GM10248 (cell line): Measurements from ENCODE around the gene PHACTR1.
"Not testable (repeated sequence)": the region's sequence is repeated elsewhere in the genome, so short reads cannot be mapped to it uniquely, and the experiment has no call there.

Source experiments
- CTCF ChIA-PET: fragments of 300-600 bp; sonication (Branson Sonifier 250); formaldehyde crosslinking; extraction: SDS; loops from one replicate; lab custom pipeline; 2021; ENCODE audit warnings: antibody characterized with exemption; lab: Yijun Ruan, JAX
- POLR2A ChIA-PET: fragments of 350-650 bp; sonication (Branson Sonifier 250); formaldehyde crosslinking; extraction: SDS; loops from one replicate; lab custom pipeline; 2020; ENCODE audit warnings: antibody characterized with exemption; lab: Yijun Ruan, JAX
- DNase-seq: peaks from one replicate; pipeline ENCODE4 v3.0.0; 2012; ENCODE audit errors: extremely low spot score
- CTCF ChIP-seq: IDR thresholded peaks from 2 replicates; pipeline ENCODE4 v1.5.1; 2012; ENCODE audit warnings: mild to moderate bottlenecking, low read depth; ENCODE audit errors: extremely low read depth, missing control alignments, control extremely low read depth

The PHACTR1 gene

DNA sequence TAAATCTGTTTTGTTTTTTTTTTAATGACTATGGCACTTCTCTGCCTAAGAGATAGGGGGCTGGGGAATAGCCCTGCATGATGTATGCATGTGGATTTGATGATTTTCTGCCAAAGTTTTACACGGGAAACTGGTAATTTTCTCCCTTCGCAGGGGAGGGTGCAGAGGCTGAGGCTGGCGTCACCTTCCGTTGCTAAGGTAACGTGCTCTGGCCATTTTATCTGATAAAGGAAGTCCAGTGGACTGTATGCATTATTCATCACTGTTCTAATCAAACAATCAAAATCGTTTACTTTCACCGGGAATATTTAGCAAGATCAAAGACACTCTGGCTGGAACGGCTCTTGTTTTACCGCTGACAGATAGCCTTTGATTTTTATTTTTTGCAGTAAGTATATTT, 789 bp downstream of the PHACTR1 start:
- CTCF ChIA-PET = interaction anchor here (1.2 to 2.7 kb wide), 2 partner anchors 8 to 14 kb away, joined by 3 to 9 read pairs; no protein-coding TSS in a partner anchor
- DNase-seq = no peak
- POLR2A ChIA-PET = no interaction called here
- TF ChIP-seq CTCF = no peak

DNA sequence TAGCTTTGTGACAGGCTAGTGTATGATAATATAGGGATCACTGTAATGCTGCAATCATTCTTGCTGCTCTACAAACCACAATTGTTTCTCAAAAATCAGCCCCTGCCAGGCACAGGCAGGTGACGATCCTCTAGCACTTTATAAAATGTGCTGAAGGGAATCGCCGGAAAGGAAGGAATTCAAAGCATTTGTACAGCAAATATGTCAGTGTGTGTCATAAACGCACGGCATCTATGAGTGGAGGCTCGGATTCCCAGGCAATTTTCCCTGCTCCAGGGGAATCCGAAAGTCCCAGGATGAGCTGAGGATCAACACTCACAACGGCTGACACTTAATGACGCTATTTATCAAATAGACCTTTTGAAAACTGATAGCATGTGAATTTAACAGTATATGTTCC, 1.4 kb downstream of the PHACTR1 start:
- ChIA-PET CTCF (interaction anchor here (0.7 to 2.7 kb wide), 2 partner anchors 9 to 26 kb away, joined by 3 to 9 read pairs; no protein-coding TSS in a partner anchor), POLR2A (no interaction called here)
- DNase-seq = no peak
- no peak for TF ChIP-seq CTCF

GRCh38 chr6:12719017-12719416, 2.5 kb downstream of the PHACTR1 start:
- no peak for TF ChIP-seq CTCF
- no peak for DNase-seq
- ChIA-PET POLR2A (no interaction called here), CTCF (interaction anchor here (2.7 kb wide), 1 partner anchor 10 kb away, joined by 9 read pairs; no protein-coding TSS in a partner anchor)

DNA sequence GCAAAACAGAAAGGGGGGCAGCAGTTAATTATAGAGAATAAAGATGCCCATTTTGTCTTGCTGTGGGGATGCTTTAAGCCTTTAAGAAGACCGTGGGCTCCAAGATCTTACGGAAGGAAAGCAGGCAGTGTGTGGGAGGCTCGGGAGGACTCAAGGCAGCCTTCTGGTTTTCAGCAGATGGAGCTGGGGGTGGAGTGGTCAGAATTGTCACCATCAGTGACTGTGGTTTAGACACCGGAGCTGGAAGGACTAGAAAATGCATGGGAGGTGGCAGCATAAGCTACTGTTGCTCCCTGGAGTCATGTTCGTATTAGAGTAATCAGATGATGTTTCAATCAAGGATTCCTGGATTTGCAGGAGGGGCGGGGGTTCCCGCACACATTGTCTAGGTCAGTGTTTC, 3.7 kb downstream of the PHACTR1 start:
- ChIA-PET CTCF (no interaction called here), POLR2A (no interaction called here)
- no peak for TF ChIP-seq CTCF
- no peak for DNase-seq

DNA sequence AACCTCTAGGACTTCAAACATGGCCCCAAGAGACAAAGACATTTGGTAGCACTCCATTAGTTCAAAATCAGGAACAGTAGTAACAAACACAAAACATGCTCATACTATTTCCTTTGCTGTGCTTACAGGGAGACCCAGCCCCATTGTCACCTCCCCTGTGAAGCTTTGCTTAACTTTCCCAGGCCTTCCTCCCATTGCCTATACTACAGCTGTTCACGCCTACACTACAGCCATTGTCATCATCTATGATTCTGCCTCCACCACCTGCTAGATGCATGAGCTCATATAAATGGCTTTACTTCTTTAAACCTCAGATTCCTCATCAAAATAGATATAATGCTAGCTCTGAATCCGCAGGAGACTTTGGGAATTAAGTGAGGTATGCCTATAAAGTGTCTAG, 8.7 kb downstream of the PHACTR1 start:
- POLR2A ChIA-PET = no interaction called here
- TF ChIP-seq CTCF = no peak
- CTCF ChIA-PET = interaction anchor here (1.1 to 1.5 kb wide), 2 partner anchors 9 to 10 kb away, joined by 3 to 5 read pairs; no protein-coding TSS in a partner anchor
- DNase-seq = no peak

- TF ChIP-seq CTCF = no peak
- DNase-seq = no peak
- ChIA-PET POLR2A (no interaction called here), CTCF (no interaction called here)
Measured at GRCh38 chr6:12729467-12729866, 12.9 kb downstream of the PHACTR1 start.

- DNase-seq, POLR2A ChIA-PET: not testable (repeated sequence)
- CTCF ChIA-PET = interaction anchor here (1.3 kb wide), 1 partner anchor 30 kb away, joined by 4 read pairs; no protein-coding TSS in a partner anchor
Measured at GRCh38 chr6:12730809-12731208, 14.2 kb downstream of the PHACTR1 start.
